ENCODE measurements around the gene RAD9A. TPM values are rescaled to one million over a fixed set of nuclear protein-coding genes. Genes with fewer than 3 reads are reported as not detected.

The RAD9A gene
- polyA plus RNA-seq, 2 donors, result 17.5 to 26.2 TPM

DNA sequence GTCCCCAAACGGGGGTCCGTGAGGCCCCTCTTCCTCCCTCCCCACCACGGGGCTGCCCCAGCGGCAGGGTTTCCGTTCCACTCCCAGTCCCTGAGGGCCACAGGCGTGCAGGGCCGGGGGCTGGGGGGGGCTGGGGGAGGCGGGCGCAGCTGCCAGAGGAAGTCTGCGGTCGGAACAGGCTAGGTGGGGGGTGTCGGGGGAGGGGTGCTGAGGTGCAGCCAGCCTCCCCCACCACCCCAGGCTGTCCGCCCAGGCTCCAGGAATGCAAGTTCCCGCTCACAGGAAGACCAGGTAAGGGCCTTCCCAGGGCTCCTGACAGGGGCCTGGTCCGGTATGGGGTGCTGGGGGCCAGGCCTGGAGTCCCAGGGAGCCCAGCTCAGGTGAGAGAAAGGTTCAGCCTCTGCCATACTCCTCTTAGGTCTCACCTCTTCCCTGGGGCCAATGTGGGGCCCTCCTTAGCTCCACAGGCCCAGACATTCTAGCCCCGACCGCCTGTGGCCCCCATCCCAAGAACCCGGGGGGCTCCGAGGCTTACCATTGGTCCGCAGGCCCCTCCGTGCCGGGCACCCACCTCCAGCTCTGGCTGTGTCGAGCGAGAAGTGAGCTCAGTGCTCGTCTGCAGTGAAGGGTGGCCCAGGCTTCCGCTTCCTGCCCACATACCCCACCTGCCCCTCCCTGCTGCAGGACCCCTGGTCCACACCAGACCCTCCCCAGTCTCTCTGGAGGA lies 45.5 kb downstream of the RAD9A start, which contains the start of gene PTPRCAP:
Gene PTPRCAP (minus strand): TSS at position 601 of the 727 bp plus-strand sequence. CDS start 63 bp downstream, at position 538.
- no peaks in the 10 kb centered on the region for H3K9me3 ChIP-seq (ENCODE audit: control insufficient read depth in 2 of 2, insufficient read depth in 1 of 2, low read depth in 1 of 2, low read length in 1 of 2)
- 69% methylated on average over 17 to 26 of the region's 26 CpGs for WGBS, 2 donors
- peaks cover 3 to 80% of the 10 kb centered on the region in 2 donors for H3K36me3 ChIP-seq (ENCODE audit: control insufficient read depth in 2 of 2, insufficient read depth in 2 of 2, low read length in 1 of 2)
- no peaks in the 10 kb centered on the region for H3K27me3 ChIP-seq (ENCODE audit: control insufficient read depth in 1 of 2, insufficient read depth in 2 of 2, low read length in 2 of 2)
- H3K4me3 ChIP-seq (ENCODE audit: low read depth in 1 of 2, low read length in 2 of 2), result peak within 1 kb of the TSS; percentile 25 to 40
- H3K4me1 ChIP-seq (ENCODE audit: control insufficient read depth in 2 of 2, insufficient read depth in 2 of 2, low read length in 1 of 2), result peaks cover 13 to 30% of the 10 kb centered on the region in 2 donors
- peak within 1 kb of the TSS; percentile 70 to 85 for H3K27ac ChIP-seq (ENCODE audit: low read depth in 2 of 2, low read length in 1 of 2)

GRCh38 chr11:67437809-67438157 lies 46.0 kb downstream of the RAD9A start:
- Histone ChIP-seq H3K27ac (ENCODE audit: low read depth in 2 of 2, low read length in 1 of 2) (peak overlapping the region in 1 of 2 donors; percentile 39), H3K27me3 (ENCODE audit: control insufficient read depth in 1 of 2, insufficient read depth in 2 of 2, low read length in 2 of 2) (no peaks in the 10 kb centered on the region), H3K9me3 (ENCODE audit: control insufficient read depth in 2 of 2, insufficient read depth in 1 of 2, low read depth in 1 of 2, low read length in 1 of 2) (no peaks in the 10 kb centered on the region), H3K4me3 (ENCODE audit: low read depth in 1 of 2, low read length in 2 of 2) (peak overlapping the region; percentile 16 to 40), H3K36me3 (ENCODE audit: control insufficient read depth in 2 of 2, insufficient read depth in 2 of 2, low read length in 1 of 2) (peaks cover 3 to 74% of the 10 kb centered on the region in 2 donors), H3K4me1 (ENCODE audit: control insufficient read depth in 2 of 2, insufficient read depth in 2 of 2, low read length in 1 of 2) (peaks cover 17 to 32% of the 10 kb centered on the region in 2 donors)
- 61 to 72% methylated on average over 3 of the region's 3 CpGs for WGBS, 2 donors

GRCh38 chr11:67438158-67438902 lies 46.5 kb downstream of the RAD9A start:
- H3K4me1 ChIP-seq (ENCODE audit: control insufficient read depth in 2 of 2, insufficient read depth in 2 of 2, low read length in 1 of 2), result peaks cover 14 to 30% of the 10 kb centered on the region in 2 donors

GRCh38 chr11:67439321-67440228 lies 47.8 kb downstream of the RAD9A start:
- 64 to 68% methylated on average over 31 of the region's 31 CpGs for WGBS, 2 donors
- Histone ChIP-seq H3K4me3 (ENCODE audit: low read depth in 1 of 2, low read length in 2 of 2) (no peak overlapping the region), H3K27ac (ENCODE audit: low read depth in 2 of 2, low read length in 1 of 2) (peak overlapping the region; percentile 14 to 65), H3K36me3 (ENCODE audit: control insufficient read depth in 2 of 2, insufficient read depth in 2 of 2, low read length in 1 of 2) (peaks cover 3 to 58% of the 10 kb centered on the region in 2 donors), H3K27me3 (ENCODE audit: control insufficient read depth in 1 of 2, insufficient read depth in 2 of 2, low read length in 2 of 2) (no peaks in the 10 kb centered on the region), H3K4me1 (ENCODE audit: control insufficient read depth in 2 of 2, insufficient read depth in 2 of 2, low read length in 1 of 2) (peaks cover 14 to 24% of the 10 kb centered on the region in 2 donors), H3K9me3 (ENCODE audit: control insufficient read depth in 2 of 2, insufficient read depth in 1 of 2, low read depth in 1 of 2, low read length in 1 of 2) (no peaks in the 10 kb centered on the region)

More at GRCh38 chr11:67438158-67438902, 46.5 kb downstream of the RAD9A start:
- Histone ChIP-seq H3K9me3 (ENCODE audit: control insufficient read depth in 2 of 2, insufficient read depth in 1 of 2, low read depth in 1 of 2, low read length in 1 of 2) (no peaks in the 10 kb centered on the region), H3K27me3 (ENCODE audit: control insufficient read depth in 1 of 2, insufficient read depth in 2 of 2, low read length in 2 of 2) (no peaks in the 10 kb centered on the region), H3K4me3 (ENCODE audit: low read depth in 1 of 2, low read length in 2 of 2) (peak overlapping the region; percentile 16 to 37), H3K36me3 (ENCODE audit: control insufficient read depth in 2 of 2, insufficient read depth in 2 of 2, low read length in 1 of 2) (peaks cover 3 to 69% of the 10 kb centered on the region in 2 donors), H3K27ac (ENCODE audit: low read depth in 2 of 2, low read length in 1 of 2) (peak overlapping the region; percentile 14 to 65)
- 74 to 76% methylated on average over 35 to 41 of the region's 41 CpGs for WGBS, 2 donors

DNA sequence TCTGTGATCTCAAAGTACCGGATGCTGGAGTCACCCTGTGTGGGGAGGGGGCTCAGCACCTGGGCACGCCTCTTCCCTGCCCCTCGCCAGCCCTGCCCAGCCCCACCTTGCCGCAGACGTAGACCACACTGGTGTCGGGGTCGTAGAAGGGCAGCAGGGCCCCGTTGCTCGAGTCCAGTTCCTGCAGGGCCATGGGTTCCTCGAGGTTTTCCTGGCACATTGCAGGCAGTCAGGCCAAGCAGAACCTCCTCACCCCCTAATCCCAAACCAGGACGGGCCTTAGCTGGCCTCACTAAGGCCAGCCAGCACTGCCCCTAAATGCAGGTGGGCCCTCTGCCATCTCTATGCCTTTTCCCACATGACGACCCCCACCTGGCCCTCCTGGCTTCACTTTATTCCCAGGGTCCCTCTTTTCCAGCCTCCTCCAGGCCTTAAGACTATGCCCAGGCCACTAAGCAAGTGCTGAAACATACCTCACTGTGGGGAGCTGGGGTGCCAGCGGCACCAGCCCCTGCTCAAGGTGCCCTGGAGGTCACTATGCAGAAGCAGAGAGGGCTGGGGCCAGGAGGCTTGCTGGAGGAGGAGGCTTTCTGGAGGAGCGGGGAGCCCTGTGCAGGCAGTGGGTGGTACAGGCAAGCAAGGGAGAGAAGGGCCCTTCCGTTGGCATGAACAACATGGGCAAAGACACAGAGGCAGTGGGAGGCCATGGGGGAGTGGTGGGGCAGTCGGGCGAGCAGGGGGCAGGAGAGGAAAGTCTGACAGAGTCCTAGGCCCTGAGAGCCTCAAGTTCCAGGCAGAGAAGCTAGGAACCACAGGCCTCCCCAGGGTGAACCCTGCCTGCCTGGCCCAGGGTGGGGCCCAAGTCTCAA lies 48.7 kb downstream of the RAD9A start:
- H3K36me3 ChIP-seq (ENCODE audit: control insufficient read depth in 2 of 2, insufficient read depth in 2 of 2, low read length in 1 of 2), result peaks cover 3 to 49% of the 10 kb centered on the region in 2 donors

DNA sequence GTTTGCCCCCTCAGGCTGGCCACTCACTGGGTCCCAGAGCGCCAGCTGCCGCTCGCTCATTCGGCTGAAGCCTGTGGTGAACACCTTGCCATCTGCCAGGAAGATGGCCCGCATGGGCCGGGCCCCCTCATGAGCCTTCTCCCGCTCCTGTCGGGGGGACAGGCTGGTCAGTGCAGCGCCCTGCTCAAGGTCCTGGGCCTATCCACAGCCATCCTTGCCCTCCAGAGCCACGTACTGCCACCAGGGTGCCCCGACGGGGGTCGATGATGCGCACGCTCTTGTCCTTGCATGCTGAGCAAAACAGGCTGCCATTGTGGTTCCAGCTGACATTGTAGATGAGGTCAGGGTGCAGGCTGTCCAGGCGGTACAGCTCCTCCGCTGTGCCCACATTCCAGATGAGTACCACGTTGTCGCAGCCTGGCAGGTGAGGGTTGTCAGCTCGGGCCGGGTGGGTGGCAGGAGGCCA lies 49.3 kb downstream of the RAD9A start:
- peaks cover 9 to 21% of the 10 kb centered on the region in 2 donors for H3K4me1 ChIP-seq (ENCODE audit: control insufficient read depth in 2 of 2, insufficient read depth in 2 of 2, low read length in 1 of 2)
- H3K27me3 ChIP-seq (ENCODE audit: control insufficient read depth in 1 of 2, insufficient read depth in 2 of 2, low read length in 2 of 2), result no peaks in the 10 kb centered on the region
- WGBS, 2 donors, result 83 to 88% methylated on average over 21 of the region's 21 CpGs
- H3K4me3 ChIP-seq (ENCODE audit: low read depth in 1 of 2, low read length in 2 of 2), result no peak overlapping the region
- H3K9me3 ChIP-seq (ENCODE audit: control insufficient read depth in 2 of 2, insufficient read depth in 1 of 2, low read depth in 1 of 2, low read length in 1 of 2), result no peaks in the 10 kb centered on the region
- peaks cover 1 to 43% of the 10 kb centered on the region in 2 donors for H3K36me3 ChIP-seq (ENCODE audit: control insufficient read depth in 2 of 2, insufficient read depth in 2 of 2, low read length in 1 of 2)
- H3K27ac ChIP-seq (ENCODE audit: low read depth in 2 of 2, low read length in 1 of 2), result no peak overlapping the region

More for the DNA sequence above, 48.7 kb downstream of the RAD9A start:
- 61 to 69% methylated on average over 16 to 17 of the region's 17 CpGs for WGBS, 2 donors
- no peak overlapping the region for H3K4me3 ChIP-seq (ENCODE audit: low read depth in 1 of 2, low read length in 2 of 2)
- H3K4me1 ChIP-seq (ENCODE audit: control insufficient read depth in 2 of 2, insufficient read depth in 2 of 2, low read length in 1 of 2), result peaks cover 14 to 21% of the 10 kb centered on the region in 2 donors
- no peaks in the 10 kb centered on the region for H3K27me3 ChIP-seq (ENCODE audit: control insufficient read depth in 1 of 2, insufficient read depth in 2 of 2, low read length in 2 of 2)
- H3K9me3 ChIP-seq (ENCODE audit: control insufficient read depth in 2 of 2, insufficient read depth in 1 of 2, low read depth in 1 of 2, low read length in 1 of 2), result no peaks in the 10 kb centered on the region
- peak overlapping the region in 1 of 2 donors; percentile 42 for H3K27ac ChIP-seq (ENCODE audit: low read depth in 2 of 2, low read length in 1 of 2)

DNA sequence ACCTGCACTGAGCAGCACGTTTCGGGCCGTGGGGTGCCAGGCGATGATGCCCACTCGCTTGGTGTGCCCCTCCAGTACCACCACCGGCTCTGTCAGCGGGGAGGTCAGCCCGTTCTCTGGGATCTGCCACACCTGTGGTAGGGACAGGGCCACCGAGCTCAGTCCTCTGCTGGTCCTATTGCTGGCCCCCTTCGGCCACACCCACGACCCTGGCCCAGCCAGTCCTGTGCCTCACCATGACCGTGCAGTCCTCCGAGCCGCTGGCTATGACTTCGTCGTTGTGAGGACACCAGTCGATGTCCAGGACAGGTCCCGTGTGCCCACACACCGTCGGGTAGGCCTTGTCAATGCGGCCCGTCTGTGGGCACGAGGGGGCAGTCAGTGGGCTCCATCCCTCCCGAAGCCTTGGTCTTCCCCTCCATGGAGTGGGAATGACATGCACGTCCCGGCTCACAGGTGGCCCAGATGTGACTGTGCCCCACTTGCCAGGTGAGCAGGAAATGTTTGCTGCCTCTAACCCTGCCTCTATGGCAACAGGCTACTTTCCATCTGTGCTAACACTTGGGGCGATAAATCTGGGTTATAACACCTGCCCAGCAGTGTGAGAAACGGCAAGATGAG lies 50.1 kb downstream of the RAD9A start:
- peaks cover 8 to 21% of the 10 kb centered on the region in 2 donors for H3K4me1 ChIP-seq (ENCODE audit: control insufficient read depth in 2 of 2, insufficient read depth in 2 of 2, low read length in 1 of 2)

More for the DNA sequence above, 50.1 kb downstream of the RAD9A start:
- Histone ChIP-seq H3K4me3 (ENCODE audit: low read depth in 1 of 2, low read length in 2 of 2) (no peak overlapping the region), H3K9me3 (ENCODE audit: control insufficient read depth in 2 of 2, insufficient read depth in 1 of 2, low read depth in 1 of 2, low read length in 1 of 2) (no peaks in the 10 kb centered on the region), H3K27me3 (ENCODE audit: control insufficient read depth in 1 of 2, insufficient read depth in 2 of 2, low read length in 2 of 2) (no peaks in the 10 kb centered on the region), H3K27ac (ENCODE audit: low read depth in 2 of 2, low read length in 1 of 2) (peak overlapping the region in 1 of 2 donors; percentile 90), H3K36me3 (ENCODE audit: control insufficient read depth in 2 of 2, insufficient read depth in 2 of 2, low read length in 1 of 2) (peaks cover 0 to 39% of the 10 kb centered on the region in 2 donors)
- WGBS, 2 donors, result 80% methylated on average over 28 of the region's 28 CpGs

Data from esophagus (tissue), 2 donors.